HEK293 (cell line): ENCODE measurements around the gene PUDP.

Experiments used
- CTCF ChIP-seq: fragments of 450-650 bp; formaldehyde crosslinking; IDR thresholded peaks from 2 replicates; pipeline ENCODE4 v1.5.1; 2016; ENCODE audit warnings: missing biosample characterization, missing genetic modification characterization
- PBX3 ChIP-seq: sonication (generic); formaldehyde crosslinking; IDR thresholded peaks from 2 replicates; pipeline ENCODE4 v1.8.1; 2022; ENCODE audit warnings: mild to moderate bottlenecking, moderate library complexity, missing genetic modification reagents
- ZNF544 ChIP-seq: fragments of 450-650 bp; formaldehyde crosslinking; IDR thresholded peaks from 2 replicates; pipeline ENCODE4 v1.5.0; 2017; ENCODE audit warnings: missing biosample characterization, missing genetic modification characterization
- ZNF785 ChIP-seq: fragments of 450-650 bp; formaldehyde crosslinking; IDR thresholded peaks from 2 replicates; pipeline ENCODE4 v1.5.1; 2016; ENCODE audit warnings: missing biosample characterization, missing genetic modification characterization

GRCh38 chrX:7088968-7089615 lies 58.9 kb downstream of the PUDP start:
- TF ChIP-seq CTCF (tag by site-specific recombination) (no peak), ZNF785 (tag by site-specific recombination) (no peak), ZNF544 (tag by site-specific recombination) (no peak), PBX3 (CRISPR knock-in tag) (no peak)
